K562 (cell line): Measurements from ENCODE around the gene PLA2G4A. TPM values are rescaled to one million over a fixed set of nuclear protein-coding genes. Genes with fewer than 3 reads are reported as not detected.
A peak's percentile ranks its signal among the peaks of the same experiment; 100 is the strongest.
"Not testable (repeated sequence)": the region's sequence is repeated elsewhere in the genome, so short reads cannot be mapped to it uniquely, and the experiment has no call there.

Source experiments
- ATAC-seq: fragments of 200-7000 bp; cut with Tn5 transposase; 3 replicates; pipeline ENCODE4 v1.9.1; 2020; ENCODE audit warnings: moderate library complexity
- BruUV-seq: library from RNA; stranded (reverse); fragments of 400-500 nt; replicated peaks from 2 replicates; lab custom pipeline; 2021; lab: Mats Ljungman, UMichigan
- CTCF ChIA-PET: fragments of 300-600 bp; formaldehyde crosslinking; extraction: SDS; loops from one replicate; lab custom pipeline; 2021; ENCODE audit warnings: low intra/inter-chr PET ratio; lab: Yijun Ruan, JAX
- POLR2A ChIA-PET: fragments of 300-600, 350-650 bp; sonication (Branson Sonifier 250); formaldehyde crosslinking; extraction: SDS; loops from one replicate; lab custom pipeline; 2021; ENCODE audit warnings: antibody characterized with exemption, inconsistent platforms; lab: Yijun Ruan, JAX
- DNase-seq, 4 experiments: peaks; one replicate each; pipeline versions ENCODE4 v3.0.0 to v3.0.0-alpha.2; 2011 to 2018; ENCODE audit warnings: low spot score in 3 of 4, mixed read lengths in 3 of 4; ENCODE audit errors: extremely low read depth in 1 of 4
- FAIRE-seq: peaks from 2 replicates; lab custom pipeline; 2011; peaks lifted over from hg19 to GRCh38; lab: Jason Lieb, UNC
- H2AFZ ChIP-seq: 2 replicates; pipeline ENCODE4 v1.6.0; 2011; ENCODE audit warnings: low read depth, low read length, control low read depth, inconsistent platforms
- H3K27ac ChIP-seq: fragments of 200-600 bp; 3 replicates; pipeline ENCODE4 v1.8.0; 2011; ENCODE audit warnings: low read depth, mild to moderate bottlenecking, control low read depth, inconsistent platforms, low read length, moderate library complexity, mixed read lengths; ENCODE audit errors: extremely low read depth
- H3K27me3 ChIP-seq, 2 experiments: fragments of 300-600 bp in 1 of 2; 2 replicates in 1 of 2; 3 replicates in 1 of 2; pipeline versions ENCODE4 v1.6.0 to v1.8.0; 2011; ENCODE audit warnings: inconsistent platforms in 2 of 2, low read length in 2 of 2, mild to moderate bottlenecking in 1 of 2, mixed read lengths in 1 of 2, moderate library complexity in 1 of 2; ENCODE audit not compliant: control insufficient read depth in 2 of 2, insufficient read depth in 2 of 2
- H3K36me3 ChIP-seq: fragments of 300-600 bp; 3 replicates; pipeline ENCODE4 v1.8.0; 2011; ENCODE audit warnings: mild to moderate bottlenecking, low read length, inconsistent platforms; ENCODE audit not compliant: control insufficient read depth, insufficient read depth
- H3K4me1 ChIP-seq, 2 experiments: fragments of 200-600 bp in 1 of 2; replicated peaks in 1 of 2; 2 replicates in 1 of 2; 3 replicates in 1 of 2; pipeline versions ENCODE4 v1.5.1 to v1.8.0; 2011; ENCODE audit warnings: inconsistent platforms in 2 of 2, low read length in 2 of 2, mild to moderate bottlenecking in 1 of 2, mixed read lengths in 1 of 2, moderate library complexity in 1 of 2; ENCODE audit not compliant: control insufficient read depth in 2 of 2, insufficient read depth in 2 of 2
- H3K4me2 ChIP-seq: 2 replicates; pipeline ENCODE4 v1.6.1; 2011; ENCODE audit warnings: low read length, control low read depth, inconsistent platforms, mixed read lengths; ENCODE audit not compliant: insufficient read depth
- H3K4me3 ChIP-seq: fragments of 200-600 bp; sonication (generic), shearing (Covaris generic); 2 replicates; pipeline ENCODE4 v1.5.1; 2016; ENCODE audit warnings: control low read depth, inconsistent platforms
- H3K79me2 ChIP-seq: fragments of 200-600 bp; 3 replicates; pipeline ENCODE4 v1.8.0; 2011; ENCODE audit warnings: low read length, inconsistent platforms; ENCODE audit not compliant: control insufficient read depth, insufficient read depth
- H3K9ac ChIP-seq, 2 experiments: 2 replicates each; pipeline versions ENCODE4 v1.6.0 to v1.6.1; 2011; ENCODE audit warnings: low read depth in 2 of 2, low read length in 2 of 2, control low read depth in 1 of 2, inconsistent platforms in 1 of 2, mild to moderate bottlenecking in 1 of 2, mixed read lengths in 1 of 2; ENCODE audit not compliant: insufficient read depth in 1 of 2
- H3K9me1 ChIP-seq: one replicate; pipeline ENCODE4 v1.6.0; 2011; ENCODE audit warnings: inconsistent platforms, mild to moderate bottlenecking, low read length, moderate library complexity; ENCODE audit not compliant: control insufficient read depth, insufficient read depth
- H3K9me3 ChIP-seq: replicated peaks from 2 replicates; pipeline ENCODE4 v1.5.1; 2011; ENCODE audit warnings: low read depth, low read length, inconsistent platforms; ENCODE audit not compliant: control insufficient read depth, insufficient read depth
- H4K20me1 ChIP-seq: replicated peaks from 2 replicates; pipeline ENCODE4 v1.6.1; 2011; ENCODE audit warnings: low read length, inconsistent platforms, mixed read lengths; ENCODE audit not compliant: control insufficient read depth, insufficient read depth
- RAD21 ChIP-seq, 2 experiments: fragments of 250-450 bp in 1 of 2; fragments of 450-650 bp in 1 of 2; sonication (Bioruptor Pico) in 1 of 2; formaldehyde crosslinking in 1 of 2; IDR thresholded peaks in 1 of 2; conservative IDR thresholded peaks in 1 of 2; 2 replicates each; pipeline versions ENCODE4 v1.4.0 to v1.8.0; 2020 to 2022; ENCODE audit warnings: mild to moderate bottlenecking in 2 of 2, moderate library complexity in 1 of 2
- WGBS: fragments of 100-300 bp; shearing (Covaris generic); methylation state at CpG from one replicate; pipeline ENCODE4 v1.1.6; 2016; ENCODE audit warnings: low coverage, mixed read lengths; ENCODE audit not compliant: insufficient coverage; ENCODE audit errors: missing lambda C conversion rate; 5-methylcytosine and 5-hydroxymethylcytosine counted together
- in situ Hi-C: fragments of 300-500 bp; cut with MboI; formaldehyde crosslinking; loops from 4 replicates; pipeline ENCODE4 v1.15.0; 2018; ENCODE audit warnings: inconsistent platforms, mixed read lengths
- intact Hi-C: fragments of 100-400 bp; cut with micrococcal nuclease; formaldehyde crosslinking; loops from 2 replicates; pipeline ENCODE4 v1.14.2; 2022
- polyA plus RNA-seq, 8 experiments: library from polyadenylated mRNA; depleted of rRNA in 4 of 8; stranded (reverse) in 5 of 8; unstranded in 3 of 8; fragments of >200 nt; fragmentation: Nextera tagmentation in 2 of 8; fragmentation: Illumina TruSeq in 1 of 8; extraction: Ambion mirVana in 2 of 8; extraction: Trizol in 1 of 8; gene quantifications; 2 replicates each; pipeline versions ENCODE4 v1.2.1 to v1.2.3, GENCODE V29; 2011 to 2014; ENCODE audit warnings: inconsistent platforms in 1 of 8, missing spikeins in 1 of 8
- total RNA-seq, 7 experiments: library from RNA; depleted of rRNA in 6 of 7; stranded (reverse); fragments of >200 nt in 6 of 7; fragmentation: Illumina TruSeq in 2 of 7; extraction: Trizol in 2 of 7; gene quantifications; 2 replicates each; pipeline versions ENCODE4 v1.2.1 to v1.2.3, GENCODE V29; 2011 to 2021; ENCODE audit warnings: low replicate concordance in 1 of 7
- TF ChIP-seq, protein P1 (sequence below), 3 experiments: IDR thresholded peaks in 2 of 3; conservative IDR thresholded peaks in 1 of 3; 2 replicates each; pipeline ENCODE4 v1.5.1; 2011 to 2012; ENCODE audit warnings: low read length in 3 of 3, mild to moderate bottlenecking in 3 of 3, control low read depth in 2 of 3, improper control_type of control experiment in 1 of 3, inconsistent platforms in 1 of 3, low read depth in 1 of 3, mixed read lengths in 1 of 3, moderate library complexity in 1 of 3; ENCODE audit not compliant: insufficient read depth in 2 of 3

The PLA2G4A gene
- total and polyA plus RNA-seq, 9 of the 15 experiments (the other 6 are each of a cell fraction or from before 2014, with no cell fraction given) = 0.04 to 0.71 (median 0.22) TPM; not detected in 4

DNA sequence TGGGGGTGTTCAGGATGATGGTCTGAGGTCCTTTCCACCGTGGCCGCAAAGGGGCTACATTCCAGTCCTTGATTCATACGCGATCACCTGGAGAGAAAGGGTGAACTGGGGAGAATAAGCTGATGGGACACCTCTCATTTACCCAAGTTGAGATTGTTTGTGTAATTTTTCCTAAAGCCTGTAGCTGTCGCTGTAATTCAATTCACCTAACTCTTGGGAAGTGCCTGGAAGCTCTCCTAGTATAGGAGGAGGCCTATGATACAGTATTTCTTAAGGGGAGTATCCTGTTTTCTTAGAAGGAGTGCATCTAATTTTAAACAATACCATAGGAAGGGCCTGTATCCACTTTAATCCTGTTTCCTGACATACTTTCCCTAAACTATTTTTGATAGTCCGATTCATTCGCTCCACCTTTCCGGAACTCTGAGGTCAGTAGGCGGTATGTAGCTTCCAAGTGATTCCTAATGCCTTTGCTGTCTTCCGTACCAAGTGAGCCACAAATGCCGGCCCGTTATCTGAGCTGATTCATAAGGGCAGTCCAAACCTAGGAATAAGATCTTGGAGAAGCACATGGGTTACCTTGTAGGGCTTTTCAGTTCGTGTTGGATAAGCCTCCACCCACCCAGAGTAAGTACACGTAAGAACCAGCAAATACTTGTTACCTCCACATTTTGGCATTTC, 88.5 kb downstream of the PLA2G4A start:
- TF ChIP-seq, protein P1, sequence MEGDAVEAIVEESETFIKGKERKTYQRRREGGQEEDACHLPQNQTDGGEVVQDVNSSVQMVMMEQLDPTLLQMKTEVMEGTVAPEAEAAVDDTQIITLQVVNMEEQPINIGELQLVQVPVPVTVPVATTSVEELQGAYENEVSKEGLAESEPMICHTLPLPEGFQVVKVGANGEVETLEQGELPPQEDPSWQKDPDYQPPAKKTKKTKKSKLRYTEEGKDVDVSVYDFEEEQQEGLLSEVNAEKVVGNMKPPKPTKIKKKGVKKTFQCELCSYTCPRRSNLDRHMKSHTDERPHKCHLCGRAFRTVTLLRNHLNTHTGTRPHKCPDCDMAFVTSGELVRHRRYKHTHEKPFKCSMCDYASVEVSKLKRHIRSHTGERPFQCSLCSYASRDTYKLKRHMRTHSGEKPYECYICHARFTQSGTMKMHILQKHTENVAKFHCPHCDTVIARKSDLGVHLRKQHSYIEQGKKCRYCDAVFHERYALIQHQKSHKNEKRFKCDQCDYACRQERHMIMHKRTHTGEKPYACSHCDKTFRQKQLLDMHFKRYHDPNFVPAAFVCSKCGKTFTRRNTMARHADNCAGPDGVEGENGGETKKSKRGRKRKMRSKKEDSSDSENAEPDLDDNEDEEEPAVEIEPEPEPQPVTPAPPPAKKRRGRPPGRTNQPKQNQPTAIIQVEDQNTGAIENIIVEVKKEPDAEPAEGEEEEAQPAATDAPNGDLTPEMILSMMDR (IDR thresholded peaks at IDR 0.05 in 2 of 3, conservative IDR thresholded peaks at IDR 0.05 in 1 of 3; ENCODE audit: insufficient read depth in 2 of 3, low read depth in 1 of 3, low read length in 3 of 3) = 0 out of 6 replicates have a peak, but pooled peaks of 2 of the 3 experiments have one; percentile 8 to 16
- TF ChIP-seq RAD21 (CRISPR knock-in tag; conservative IDR thresholded peaks at IDR 0.05 in 1 of 2, IDR thresholded peaks at IDR 0.05 in 1 of 2) = peak in 1 of 2 experiments; percentile 40; a peak in 3 of 4 replicates
- H3K27me3 ChIP-seq, H3K36me3 ChIP-seq, BruUV-seq, in situ Hi-C loops, CTCF ChIA-PET, H3K4me1 ChIP-seq, ATAC-seq, H3K4me2 ChIP-seq, H2AFZ ChIP-seq, H3K9ac ChIP-seq, H3K9me1 ChIP-seq, FAIRE-seq, H3K9me3 ChIP-seq, H3K4me3 ChIP-seq, H3K79me2 ChIP-seq, POLR2A ChIA-PET, H3K27ac ChIP-seq, H4K20me1 ChIP-seq, DNase-seq: not testable (repeated sequence)
- intact Hi-C loops = loop anchor here (10.0 kb wide), 1 partner anchor 138 kb away; no protein-coding TSS in a partner anchor
- WGBS = 6% methylated on average over 14 of the region's 14 CpGs
